Endothelial cell of umbilical vein (primary cell): ENCODE measurements around the gene ZFR2. TPM values are rescaled to one million over a fixed set of nuclear protein-coding genes. Genes with fewer than 3 reads are reported as not detected.
A peak's percentile ranks its signal among the peaks of the same experiment; 100 is the strongest.

Experiments used
- BruUV-seq: library from RNA; stranded (reverse); fragments of 400-500 nt; replicated peaks from 2 replicates; lab custom pipeline; 2021; lab: Mats Ljungman, UMichigan
- CTCF ChIA-PET: fragments of 300-600, 350-600 bp; sonication (Branson Sonifier 250); formaldehyde crosslinking; loops from one replicate; lab custom pipeline; 2021; ENCODE audit warnings: antibody characterized with exemption, inconsistent platforms; lab: Charles Lee
- POLR2A ChIA-PET: fragments of 300-600, 350-600 bp; sonication (Branson Sonifier 250); formaldehyde crosslinking; loops from one replicate; lab custom pipeline; 2021; ENCODE audit warnings: antibody characterized with exemption, inconsistent platforms; lab: Charles Lee
- DNase-seq: peaks from one replicate; pipeline ENCODE4 v3.0.0-alpha.2; 2011; ENCODE audit warnings: low read depth, low spot score
- FAIRE-seq: peaks from 2 replicates; lab custom pipeline; 2011; peaks lifted over from hg19 to GRCh38; lab: Jason Lieb, UNC
- H2AFZ ChIP-seq: 2 replicates; pipeline ENCODE4 v1.6.0; 2012; ENCODE audit warnings: low read depth, low read length, control low read depth, inconsistent platforms
- H3K27ac ChIP-seq: 2 replicates; pipeline ENCODE4 v1.5.1; 2011; ENCODE audit warnings: low read depth, mild to moderate bottlenecking, control low read depth, low read length, moderate library complexity; ENCODE audit not compliant: insufficient read depth
- H3K27me3 ChIP-seq, 2 experiments: 2 replicates each; pipeline versions ENCODE4 v1.6.0 to v1.6.1; 2011; ENCODE audit warnings: low read length in 2 of 2, mixed read lengths in 1 of 2; ENCODE audit not compliant: control insufficient read depth in 2 of 2, insufficient read depth in 2 of 2
- H3K36me3 ChIP-seq, 2 experiments: 2 replicates in 1 of 2; 3 replicates in 1 of 2; pipeline ENCODE4 v1.5.1; 2011; ENCODE audit warnings: low read length in 2 of 2, mild to moderate bottlenecking in 1 of 2, moderate library complexity in 1 of 2; ENCODE audit not compliant: control insufficient read depth in 2 of 2, insufficient read depth in 2 of 2; ENCODE audit errors: extremely low read depth in 1 of 2
- H3K4me1 ChIP-seq: 3 replicates; pipeline ENCODE4 v1.5.1; 2011; ENCODE audit warnings: mild to moderate bottlenecking, low read length; ENCODE audit not compliant: control insufficient read depth, insufficient read depth; ENCODE audit errors: extremely low read depth
- H3K4me2 ChIP-seq: 2 replicates; pipeline ENCODE4 v1.6.1; 2011; ENCODE audit warnings: low read length, control low read depth, mixed read lengths; ENCODE audit not compliant: insufficient read depth
- H3K4me3 ChIP-seq, 3 experiments: fragments of 200-600 bp in 1 of 3; sonication (generic), shearing (Covaris generic) in 1 of 3; replicated peaks in 1 of 3; 2 replicates each; pipeline ENCODE4 v1.5.1; 2011 to 2016; ENCODE audit warnings: control low read depth in 3 of 3, low read length in 3 of 3, mild to moderate bottlenecking in 2 of 3, inconsistent platforms in 1 of 3, low read depth in 1 of 3, moderate library complexity in 1 of 3; ENCODE audit not compliant: insufficient read depth in 1 of 3
- H3K79me2 ChIP-seq: 2 replicates; pipeline ENCODE4 v1.6.0; 2012; ENCODE audit warnings: low read length, inconsistent platforms; ENCODE audit not compliant: control insufficient read depth, insufficient read depth
- H3K9ac ChIP-seq: replicated peaks from 2 replicates; pipeline ENCODE3; 2011; ENCODE audit warnings: low read length, control low read depth; ENCODE audit not compliant: insufficient read depth; ENCODE audit errors: extremely low read depth
- H3K9me1 ChIP-seq: replicated peaks from 3 replicates; pipeline ENCODE4 v1.6.0; 2011; ENCODE audit warnings: mild to moderate bottlenecking, low read length; ENCODE audit not compliant: control insufficient read depth, insufficient read depth; ENCODE audit errors: extremely low read depth
- H3K9me3 ChIP-seq: replicated peaks from 2 replicates; pipeline ENCODE4 v1.5.1; 2012; ENCODE audit warnings: low read length, inconsistent platforms; ENCODE audit not compliant: control insufficient read depth, insufficient read depth
- H4K20me1 ChIP-seq: replicated peaks from 2 replicates; pipeline ENCODE3; 2011; ENCODE audit warnings: mild to moderate bottlenecking, low read length; ENCODE audit not compliant: control insufficient read depth, insufficient read depth; ENCODE audit errors: extremely low read depth
- EZH2 ChIP-seq: IDR thresholded peaks from 2 replicates; pipeline ENCODE4 v1.6.1; 2012; ENCODE audit warnings: borderline replicate concordance, low read depth, mild to moderate bottlenecking, moderate library complexity, low read length, inconsistent platforms; ENCODE audit not compliant: severe bottlenecking
- FOS ChIP-seq: IDR thresholded peaks from 2 replicates; pipeline ENCODE4 v1.6.1; 2011; ENCODE audit warnings: mild to moderate bottlenecking, low read length, moderate library complexity, borderline replicate concordance; ENCODE audit not compliant: insufficient read depth
- JUN ChIP-seq: IDR thresholded peaks from 2 replicates; pipeline ENCODE4 v1.6.1; 2011; ENCODE audit warnings: borderline replicate concordance, low read depth; ENCODE audit not compliant: insufficient read length, insufficient read depth
- POLR2AphosphoS5 ChIP-seq: IDR thresholded peaks from 2 replicates; pipeline ENCODE4 v1.6.1; 2012; ENCODE audit warnings: low read depth, mild to moderate bottlenecking, control low read depth, low read length, moderate library complexity; ENCODE audit not compliant: insufficient read depth
- dilution Hi-C: fragments of 300-500 bp; cut with MboI; formaldehyde crosslinking; loops from one replicate; pipeline ENCODE4 v1.15.0; 2019; ENCODE audit warnings: low sequenced_read_pairs; ENCODE audit not compliant: extremely low pct_ligation_motif_present
- intact Hi-C: fragments of 100-400 bp; cut with micrococcal nuclease; formaldehyde crosslinking; loops from one replicate; pipeline ENCODE4 v1.10.0; 2022
- polyA plus RNA-seq, 4 experiments: library from polyadenylated mRNA; depleted of rRNA in 3 of 4; stranded (reverse) in 3 of 4; unstranded in 1 of 4; fragments of >200 nt; gene quantifications; 2 replicates each; pipeline versions ENCODE4 v1.2.1 to v1.2.3, GENCODE V29; 2011 to 2012; ENCODE audit warnings: missing spikeins in 1 of 4
- total RNA-seq: library from RNA; stranded (reverse); gene quantifications from 2 replicates; pipeline ENCODE4 v1.2.3, GENCODE V29; 2021

Gene ZFR2
- total and polyA plus RNA-seq, 2 donors (not counting 3 experiments of a cell fraction or from before 2014, with no cell fraction given): not detected

GRCh38 chr19:3881272-3882040 is 12.6 kb upstream of the ZFR2 start:
- FAIRE-seq: no peak
- H3K27ac ChIP-seq: no peak overlapping the region
- dilution Hi-C loops (no loop called here), intact Hi-C loops (no loop called here)
- no peaks in the 10 kb centered on the region for H3K9me1 ChIP-seq
- no peak overlapping the region for H2AFZ ChIP-seq
- CTCF ChIA-PET: interaction anchor here (0.6 kb wide), 1 partner anchor 905 kb away, joined by 3 read pairs; no protein-coding TSS in a partner anchor
- H3K4me3 ChIP-seq: no peak overlapping the region
- peak; percentile 54 for TF ChIP-seq EZH2
- TF ChIP-seq POLR2AphosphoS5: no peak
- no peak overlapping the region for H3K9ac ChIP-seq
- H3K4me1 ChIP-seq: no peaks in the 10 kb centered on the region
- BruUV-seq: no TSS peak
- DNase-seq: no peak
- H4K20me1 ChIP-seq: no peaks in the 10 kb centered on the region
- no peaks in the 10 kb centered on the region for H3K36me3 ChIP-seq
- POLR2A ChIA-PET: interaction anchor here (0.7 kb wide), 1 partner anchor 282 kb away, joined by 7 read pairs; no protein-coding TSS in a partner anchor
- H3K9me3 ChIP-seq: no peaks in the 10 kb centered on the region
- H3K79me2 ChIP-seq: no peaks in the 10 kb centered on the region
- H3K27me3 ChIP-seq: peaks cover 17% of the 10 kb centered on the region in 2 experiments
- no peak overlapping the region for H3K4me2 ChIP-seq

- Histone ChIP-seq H2AFZ (no peak within 1 kb of the TSS), H3K4me2 (no peak within 1 kb of the TSS), H3K9me3 (no peaks in the 10 kb centered on the region), H3K9me1 (no peaks in the 10 kb centered on the region), H3K27me3 (peaks cover 17% of the 10 kb centered on the region in 2 experiments), H3K79me2 (no peaks in the 10 kb centered on the region), H3K27ac (no peak within 1 kb of the TSS), H3K9ac (no peak within 1 kb of the TSS), H3K4me3 (no peak within 1 kb of the TSS), H4K20me1 (no peaks in the 10 kb centered on the region), H3K36me3 (no peaks in the 10 kb centered on the region), H3K4me1 (no peaks in the 10 kb centered on the region)
- dilution Hi-C loops (no loop called here), intact Hi-C loops (no loop called here)
- ChIA-PET POLR2A (no interaction called here), CTCF (interaction anchor here (0.6 kb wide), 1 partner anchor 905 kb away, joined by 3 read pairs; no protein-coding TSS in a partner anchor)
- TF ChIP-seq FOS (no peak), JUN (no peak), EZH2 (peak; percentile 86)
- DNase-seq: no peak
- no TSS peak for BruUV-seq
- no peak for FAIRE-seq
Observed at GRCh38 chr19:3880471-3881271, 11.8 kb upstream of the ZFR2 start, which contains the start of gene ATCAY. ATCAY (plus strand) TSS chr19:3880685; CDS start chr19:3885768, 5,083 bp downstream.
